RWPE1 (cell line): ENCODE measurements around the gene FCER1A.

Experiments
- CTCF ChIA-PET: fragments of 350-600 bp; sonication (Branson Sonifier 250); formaldehyde crosslinking; extraction: SDS; loops from one replicate; lab custom pipeline; 2021; lab: Yijun Ruan, JAX
- POLR2A ChIA-PET: fragments of 400-600 bp; formaldehyde crosslinking; extraction: SDS; loops from one replicate; lab custom pipeline; 2020; ENCODE audit warnings: antibody characterized with exemption; ENCODE audit not compliant: low non-redundant PET; lab: Yijun Ruan, JAX
- DNase-seq: peaks from one replicate; pipeline ENCODE4 v3.0.0; 2012; ENCODE audit warnings: low spot score
- H3K27ac ChIP-seq: fragments of 450-650 bp; 2 replicates; pipeline ENCODE4 v1.5.1; 2017
- CTCF ChIP-seq: fragments of 450-650 bp; conservative IDR thresholded peaks from 2 replicates; pipeline ENCODE4 v1.5.1; 2017; ENCODE audit warnings: low read depth, mild to moderate bottlenecking

The FCER1A gene

GRCh38 chr1:159279773-159280172 is 22.4 kb upstream of the FCER1A start:
- POLR2A ChIA-PET = no interaction called here
- no peak for DNase-seq
- no peak for TF ChIP-seq CTCF
- CTCF ChIA-PET = no interaction called here
- H3K27ac ChIP-seq = no peak overlapping the region

GRCh38 chr1:159282118-159282517 is 20.0 kb upstream of the FCER1A start:
- peak; percentile 13 for DNase-seq
- H3K27ac ChIP-seq = no peak overlapping the region
- ChIA-PET POLR2A (no interaction called here), CTCF (no interaction called here)
- no peak for TF ChIP-seq CTCF

GRCh38 chr1:159289060-159289459 is 13.1 kb upstream of the FCER1A start:
- no peak overlapping the region for H3K27ac ChIP-seq
- CTCF ChIA-PET = no interaction called here
- no peak for TF ChIP-seq CTCF
- POLR2A ChIA-PET = no interaction called here
- DNase-seq = no peak

- ChIA-PET CTCF (no interaction called here), POLR2A (no interaction called here)
- no peak for TF ChIP-seq CTCF
- DNase-seq = no peak
- H3K27ac ChIP-seq = no peak overlapping the region
Observed at GRCh38 chr1:159291424-159291823, 10.7 kb upstream of the FCER1A start.

- CTCF ChIA-PET = no interaction called here
- POLR2A ChIA-PET = no interaction called here
- no peak overlapping the region for H3K27ac ChIP-seq
- no peak for DNase-seq
- TF ChIP-seq CTCF = no peak
Observed at GRCh38 chr1:159296706-159297375, 5.3 kb upstream of the FCER1A start.

- H3K27ac ChIP-seq = no peak overlapping the region
- ChIA-PET POLR2A (no interaction called here), CTCF (no interaction called here)
- DNase-seq = no peak
- TF ChIP-seq CTCF = no peak
Observed at GRCh38 chr1:159300146-159300545, 2.0 kb upstream of the FCER1A start.
